WTC11 (cell line): ENCODE measurements around the gene ALK. TPM values are rescaled to one million over a fixed set of nuclear protein-coding genes. Genes with fewer than 3 reads are reported as not detected.

Source experiments
- ATAC-seq: fragments of 200-7000 bp; cut with Tn5 transposase; 2 replicates; pipeline ENCODE4 v1.10.0; 2021; ENCODE audit warnings: mild to moderate bottlenecking, moderate library complexity
- CTCF ChIA-PET: fragments of 300-600 bp; sonication (Branson Sonifier 250); formaldehyde crosslinking; loops from one replicate; lab custom pipeline; 2021; ENCODE audit warnings: antibody characterized with exemption; lab: Charles Lee
- POLR2A ChIA-PET: fragments of 350-600 bp; sonication (Branson Sonifier 250); formaldehyde crosslinking; loops from one replicate; lab custom pipeline; 2021; ENCODE audit warnings: antibody characterized with exemption; lab: Charles Lee
- DNase-seq: peaks from one replicate; pipeline ENCODE4 v3.0.0; 2021; ENCODE audit warnings: low spot score
- H3K27ac Mint-ChIP-seq: 2 replicates; pipeline ENCODE4 v1.8.0; 2021; ENCODE audit warnings: mixed read lengths
- H3K27me3 Mint-ChIP-seq: 2 replicates; pipeline ENCODE4 v1.8.0; 2021; ENCODE audit warnings: low read depth, mild to moderate bottlenecking, moderate library complexity, mixed read lengths
- H3K36me3 Mint-ChIP-seq: 2 replicates; pipeline ENCODE4 v1.8.0; 2021; ENCODE audit warnings: mixed read lengths
- H3K4me1 Mint-ChIP-seq: 2 replicates; pipeline ENCODE4 v1.8.0; 2022; ENCODE audit warnings: mixed read lengths
- H3K4me3 Mint-ChIP-seq: 2 replicates; pipeline ENCODE4 v1.8.0; 2021; ENCODE audit warnings: mild to moderate bottlenecking, moderate library complexity, mixed read lengths
- H3K9me3 Mint-ChIP-seq: 2 replicates; pipeline ENCODE4 v1.8.0; 2021; ENCODE audit warnings: mixed read lengths
- AFF4 ChIP-seq: sonication (generic); formaldehyde crosslinking; IDR thresholded peaks from 2 replicates; pipeline ENCODE4 v1.8.1; 2023; ENCODE audit warnings: mild to moderate bottlenecking, missing genetic modification reagents, borderline replicate concordance
- ATF2 ChIP-seq: sonication (generic); formaldehyde crosslinking; IDR thresholded peaks from 2 replicates; pipeline ENCODE4 v1.8.1; 2022; ENCODE audit warnings: low read depth, missing genetic modification reagents, borderline replicate concordance
- CBFB ChIP-seq: sonication (generic); formaldehyde crosslinking; IDR thresholded peaks from 2 replicates; pipeline ENCODE4 v1.8.1; 2022; ENCODE audit warnings: mild to moderate bottlenecking, low read depth, missing genetic modification reagents
- JAZF1 ChIP-seq: fragments of 250-450 bp; sonication (Bioruptor Pico); IDR thresholded peaks from 2 replicates; pipeline ENCODE4 v1.9.0; 2021; ENCODE audit warnings: moderate library complexity, mild to moderate bottlenecking, inconsistent platforms
- JUN ChIP-seq: sonication (generic); formaldehyde crosslinking; IDR thresholded peaks from 2 replicates; pipeline ENCODE4 v1.8.0; 2023; ENCODE audit warnings: mild to moderate bottlenecking, missing genetic modification reagents
- NFATC4 ChIP-seq: fragments of 250-450 bp; sonication (Bioruptor Pico); IDR thresholded peaks from 2 replicates; pipeline ENCODE4 v1.9.0; 2021; ENCODE audit warnings: mild to moderate bottlenecking
- NR1H2 ChIP-seq: sonication (generic); formaldehyde crosslinking; IDR thresholded peaks from 2 replicates; pipeline ENCODE4 v1.9.0; 2021; ENCODE audit warnings: mild to moderate bottlenecking, moderate library complexity, missing genetic modification reagents
- PRRX2 ChIP-seq: fragments of 250-450 bp; sonication (Bioruptor Pico); IDR thresholded peaks from 2 replicates; pipeline ENCODE4 v1.8.0; 2021; ENCODE audit warnings: mild to moderate bottlenecking
- TP53 ChIP-seq: sonication (generic); formaldehyde crosslinking; IDR thresholded peaks from 2 replicates; pipeline ENCODE4 v1.8.1; 2023; ENCODE audit warnings: mild to moderate bottlenecking, missing genetic modification reagents
- ZNF263 ChIP-seq: sonication (generic); formaldehyde crosslinking; IDR thresholded peaks from 2 replicates; pipeline ENCODE4 v1.8.1; 2022; ENCODE audit warnings: low read depth, mild to moderate bottlenecking, moderate library complexity, missing genetic modification reagents
- total RNA-seq: library from RNA; stranded (reverse); gene quantifications from 3 replicates; pipeline ENCODE4 v1.2.3, GENCODE V29; 2021
- TF ChIP-seq, protein P1 (sequence below): fragments of 250-450 bp; sonication (Bioruptor Pico); IDR thresholded peaks from 2 replicates; pipeline ENCODE4 v1.8.0; 2021; ENCODE audit warnings: mild to moderate bottlenecking
- TF ChIP-seq, protein P2 (sequence below): fragments of 250-450 bp; sonication (Bioruptor Pico); IDR thresholded peaks from 2 replicates; pipeline ENCODE4 v1.9.0; 2021; ENCODE audit warnings: mild to moderate bottlenecking
- TF ChIP-seq, protein P3 (sequence below): sonication (generic); formaldehyde crosslinking; conservative IDR thresholded peaks from 2 replicates; pipeline ENCODE4 v1.8.1; 2023; ENCODE audit warnings: mild to moderate bottlenecking, low read depth, missing genetic modification reagents, moderate library complexity
- TF ChIP-seq, protein P4 (sequence below): sonication (generic); formaldehyde crosslinking; IDR thresholded peaks from 2 replicates; pipeline ENCODE4 v1.8.1; 2023; ENCODE audit warnings: mild to moderate bottlenecking, missing genetic modification reagents, moderate library complexity
- TF ChIP-seq, protein P5 (sequence below): sonication (generic); formaldehyde crosslinking; IDR thresholded peaks from 2 replicates; pipeline ENCODE4 v1.8.1; 2023; ENCODE audit warnings: mild to moderate bottlenecking, missing genetic modification reagents

The ALK gene
- total RNA-seq, 1 experiment from 2014 or later, result not detected

DNA sequence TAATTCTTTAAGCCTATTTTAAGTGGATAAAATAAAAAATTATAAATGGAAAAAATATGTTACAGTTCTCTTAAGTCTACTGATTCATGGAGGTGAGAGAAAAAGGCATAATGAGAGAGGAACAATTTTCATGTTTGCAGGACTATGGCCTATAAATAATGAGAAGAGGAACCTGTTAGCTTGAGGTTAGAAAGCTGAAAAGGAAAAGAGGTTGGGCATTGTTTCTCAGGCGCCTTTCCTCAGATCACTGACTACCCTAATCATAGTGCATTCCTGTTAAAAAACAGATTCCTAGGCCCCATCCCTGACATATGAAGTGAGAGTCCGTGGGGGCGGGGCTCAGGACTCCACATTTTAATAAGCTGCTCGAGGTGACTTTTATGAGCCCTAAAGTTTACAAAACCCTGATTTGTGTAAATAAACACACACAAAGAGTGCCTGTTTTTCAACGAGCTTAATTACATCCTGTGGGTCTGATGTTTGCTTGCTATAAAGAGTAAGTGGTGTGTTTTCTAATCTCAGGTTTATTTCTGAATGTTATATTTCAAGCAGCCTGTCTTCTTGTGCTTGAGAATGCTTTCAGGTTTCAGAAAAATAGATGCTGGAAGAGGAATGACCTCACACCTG is 470.7 kb downstream of the ALK start (continued):
- TF ChIP-seq ZNF263 (CRISPR knock-in tag) (no peak), CBFB (CRISPR knock-in tag) (no peak), JAZF1 (CRISPR knock-in tag) (no peak), NR1H2 (CRISPR knock-in tag) (no peak)
- TF ChIP-seq, protein P1, sequence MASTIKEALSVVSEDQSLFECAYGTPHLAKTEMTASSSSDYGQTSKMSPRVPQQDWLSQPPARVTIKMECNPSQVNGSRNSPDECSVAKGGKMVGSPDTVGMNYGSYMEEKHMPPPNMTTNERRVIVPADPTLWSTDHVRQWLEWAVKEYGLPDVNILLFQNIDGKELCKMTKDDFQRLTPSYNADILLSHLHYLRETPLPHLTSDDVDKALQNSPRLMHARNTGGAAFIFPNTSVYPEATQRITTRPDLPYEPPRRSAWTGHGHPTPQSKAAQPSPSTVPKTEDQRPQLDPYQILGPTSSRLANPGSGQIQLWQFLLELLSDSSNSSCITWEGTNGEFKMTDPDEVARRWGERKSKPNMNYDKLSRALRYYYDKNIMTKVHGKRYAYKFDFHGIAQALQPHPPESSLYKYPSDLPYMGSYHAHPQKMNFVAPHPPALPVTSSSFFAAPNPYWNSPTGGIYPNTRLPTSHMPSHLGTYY (CRISPR knock-in tag), result no peak

DNA sequence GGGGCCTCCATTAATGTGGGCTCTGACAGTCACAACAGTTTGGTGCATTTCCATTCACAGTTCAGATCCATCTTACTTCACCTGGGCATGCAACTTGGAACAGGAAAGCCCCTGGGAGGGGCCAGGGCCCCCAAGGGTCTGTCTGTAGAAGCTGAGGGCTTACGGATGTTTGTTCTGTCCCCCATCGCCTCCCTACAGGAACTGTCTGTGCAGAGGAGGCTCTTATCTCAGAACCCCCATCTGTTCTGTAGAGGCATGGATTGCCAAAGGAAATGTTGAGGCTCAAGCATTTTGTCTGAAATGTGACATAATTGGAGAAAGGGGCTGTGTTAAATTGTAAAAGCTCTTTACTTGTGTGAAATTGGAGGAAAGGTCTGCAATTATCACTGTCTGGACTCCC is 471.9 kb downstream of the ALK start:
- no peak for DNase-seq
- Mint-ChIP-seq H3K9me3 (no peaks in the 10 kb centered on the region), H3K36me3 (no peaks in the 10 kb centered on the region), H3K4me1 (peaks cover 34% of the 10 kb centered on the region), H3K27me3 (no peaks in the 10 kb centered on the region; the same call in 1 of the 2 replicates), H3K4me3 (no peak overlapping the region), H3K27ac (no peak overlapping the region)
- no peak for ATAC-seq
- no peak for TF ChIP-seq PRRX2
- TF ChIP-seq AFF4 (CRISPR knock-in tag), result no peak
- no peak for TF ChIP-seq NFATC4 (CRISPR knock-in tag)
- TF ChIP-seq ATF2 (CRISPR knock-in tag), result no peak
- TF ChIP-seq JUN, result no peak
- TF ChIP-seq, protein P2, sequence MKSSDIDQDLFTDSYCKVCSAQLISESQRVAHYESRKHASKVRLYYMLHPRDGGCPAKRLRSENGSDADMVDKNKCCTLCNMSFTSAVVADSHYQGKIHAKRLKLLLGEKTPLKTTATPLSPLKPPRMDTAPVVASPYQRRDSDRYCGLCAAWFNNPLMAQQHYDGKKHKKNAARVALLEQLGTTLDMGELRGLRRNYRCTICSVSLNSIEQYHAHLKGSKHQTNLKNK (CRISPR knock-in tag), result no peak
- TF ChIP-seq, protein P3, sequence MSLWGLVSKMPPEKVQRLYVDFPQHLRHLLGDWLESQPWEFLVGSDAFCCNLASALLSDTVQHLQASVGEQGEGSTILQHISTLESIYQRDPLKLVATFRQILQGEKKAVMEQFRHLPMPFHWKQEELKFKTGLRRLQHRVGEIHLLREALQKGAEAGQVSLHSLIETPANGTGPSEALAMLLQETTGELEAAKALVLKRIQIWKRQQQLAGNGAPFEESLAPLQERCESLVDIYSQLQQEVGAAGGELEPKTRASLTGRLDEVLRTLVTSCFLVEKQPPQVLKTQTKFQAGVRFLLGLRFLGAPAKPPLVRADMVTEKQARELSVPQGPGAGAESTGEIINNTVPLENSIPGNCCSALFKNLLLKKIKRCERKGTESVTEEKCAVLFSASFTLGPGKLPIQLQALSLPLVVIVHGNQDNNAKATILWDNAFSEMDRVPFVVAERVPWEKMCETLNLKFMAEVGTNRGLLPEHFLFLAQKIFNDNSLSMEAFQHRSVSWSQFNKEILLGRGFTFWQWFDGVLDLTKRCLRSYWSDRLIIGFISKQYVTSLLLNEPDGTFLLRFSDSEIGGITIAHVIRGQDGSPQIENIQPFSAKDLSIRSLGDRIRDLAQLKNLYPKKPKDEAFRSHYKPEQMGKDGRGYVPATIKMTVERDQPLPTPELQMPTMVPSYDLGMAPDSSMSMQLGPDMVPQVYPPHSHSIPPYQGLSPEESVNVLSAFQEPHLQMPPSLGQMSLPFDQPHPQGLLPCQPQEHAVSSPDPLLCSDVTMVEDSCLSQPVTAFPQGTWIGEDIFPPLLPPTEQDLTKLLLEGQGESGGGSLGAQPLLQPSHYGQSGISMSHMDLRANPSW (CRISPR knock-in tag), result no peak
- TF ChIP-seq TP53 (CRISPR knock-in tag), result no peak
- TF ChIP-seq NR1H2 (CRISPR knock-in tag), result no peak
- TF ChIP-seq, protein P4, sequence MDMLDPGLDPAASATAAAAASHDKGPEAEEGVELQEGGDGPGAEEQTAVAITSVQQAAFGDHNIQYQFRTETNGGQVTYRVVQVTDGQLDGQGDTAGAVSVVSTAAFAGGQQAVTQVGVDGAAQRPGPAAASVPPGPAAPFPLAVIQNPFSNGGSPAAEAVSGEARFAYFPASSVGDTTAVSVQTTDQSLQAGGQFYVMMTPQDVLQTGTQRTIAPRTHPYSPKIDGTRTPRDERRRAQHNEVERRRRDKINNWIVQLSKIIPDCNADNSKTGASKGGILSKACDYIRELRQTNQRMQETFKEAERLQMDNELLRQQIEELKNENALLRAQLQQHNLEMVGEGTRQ (CRISPR knock-in tag), result no peak
- TF ChIP-seq, protein P5, sequence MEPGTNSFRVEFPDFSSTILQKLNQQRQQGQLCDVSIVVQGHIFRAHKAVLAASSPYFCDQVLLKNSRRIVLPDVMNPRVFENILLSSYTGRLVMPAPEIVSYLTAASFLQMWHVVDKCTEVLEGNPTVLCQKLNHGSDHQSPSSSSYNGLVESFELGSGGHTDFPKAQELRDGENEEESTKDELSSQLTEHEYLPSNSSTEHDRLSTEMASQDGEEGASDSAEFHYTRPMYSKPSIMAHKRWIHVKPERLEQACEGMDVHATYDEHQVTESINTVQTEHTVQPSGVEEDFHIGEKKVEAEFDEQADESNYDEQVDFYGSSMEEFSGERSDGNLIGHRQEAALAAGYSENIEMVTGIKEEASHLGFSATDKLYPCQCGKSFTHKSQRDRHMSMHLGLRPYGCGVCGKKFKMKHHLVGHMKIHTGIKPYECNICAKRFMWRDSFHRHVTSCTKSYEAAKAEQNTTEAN (CRISPR knock-in tag), result no peak
- POLR2A ChIA-PET, result no interaction called here
- CTCF ChIA-PET, result no interaction called here
